GM18867 (cell line): ENCODE measurements around the gene ESR1.
"Not testable (repeated sequence)": the region's sequence is repeated elsewhere in the genome, so short reads cannot be mapped to it uniquely, and the experiment has no call there.

ENCODE experiments used
- ATAC-seq: cut with Tn5 transposase; IDR thresholded peaks from one replicate; pipeline ENCODE4 v1.9.1; 2021; ENCODE audit warnings: mild to moderate bottlenecking, moderate library complexity; ENCODE audit not compliant: unreplicated experiment

The ESR1 gene

DNA sequence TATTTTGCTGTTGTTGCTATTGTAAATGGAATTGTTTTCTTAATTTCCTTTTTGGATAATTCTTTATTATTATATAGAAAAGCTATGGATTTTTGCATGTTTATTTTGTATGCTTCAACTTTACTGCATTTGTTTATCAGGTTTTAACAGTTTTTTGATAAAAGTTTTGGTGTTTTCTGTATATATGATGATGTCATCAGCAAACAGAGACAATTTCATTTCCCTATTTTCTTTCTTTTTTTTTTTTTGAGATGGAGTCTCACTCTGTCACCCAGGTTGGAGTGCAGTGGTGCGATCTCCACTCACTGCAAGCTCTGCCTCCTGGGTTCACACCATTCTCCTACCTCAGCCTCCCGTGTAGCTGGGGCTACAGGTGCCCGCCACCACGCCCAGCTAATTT, 156.9 kb downstream of the ESR1 start:
- ATAC-seq = not testable (repeated sequence)

DNA sequence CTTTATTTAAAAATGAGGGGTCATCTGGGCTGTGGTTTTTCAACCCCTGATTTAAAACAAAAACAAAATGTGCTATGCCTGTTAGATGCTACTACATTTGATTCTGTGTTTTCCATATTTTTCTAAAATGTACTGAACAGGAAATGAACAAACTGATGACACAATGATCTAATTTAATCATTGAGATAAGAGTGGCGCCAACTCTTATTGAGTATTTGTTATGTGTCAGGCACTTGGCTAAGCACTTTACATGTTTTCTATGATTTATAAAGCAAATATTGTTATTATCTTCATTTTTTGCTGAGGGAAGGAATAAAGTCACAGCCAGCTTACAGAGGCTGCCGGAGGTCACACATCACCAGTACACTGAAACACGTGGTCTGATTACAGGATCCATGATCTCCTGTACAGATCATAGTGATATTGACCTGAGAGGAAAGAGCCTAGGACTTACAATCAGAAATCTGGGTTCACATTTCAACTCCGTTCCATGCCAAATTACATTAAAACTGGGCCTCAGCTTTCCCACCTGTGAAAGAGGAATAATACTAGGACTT, 166.7 kb downstream of the ESR1 start:
- no peak for ATAC-seq

- no peak for ATAC-seq
Observed at GRCh38 chr6:151975795-151976194, 168.3 kb downstream of the ESR1 start.

DNA sequence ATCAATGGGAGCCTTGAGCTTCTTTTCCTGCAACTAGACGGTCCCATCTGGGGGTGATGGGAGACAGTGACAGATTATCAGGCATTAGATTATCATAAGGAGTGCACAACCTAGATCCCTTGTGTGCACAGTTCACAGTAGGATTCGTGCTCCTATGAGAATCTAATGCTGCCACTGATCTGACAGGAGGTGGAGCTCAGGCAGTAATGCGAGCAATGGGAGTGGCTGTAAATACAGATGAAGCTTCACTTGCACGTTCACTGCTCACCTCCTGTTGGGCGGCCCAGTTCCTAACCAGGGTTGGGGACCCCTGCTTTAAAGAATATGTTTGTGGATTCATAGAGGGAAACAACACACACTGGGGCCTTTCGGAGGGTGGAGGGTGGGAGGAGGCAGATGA, 180.7 kb downstream of the ESR1 start:
- not testable (repeated sequence) for ATAC-seq

DNA sequence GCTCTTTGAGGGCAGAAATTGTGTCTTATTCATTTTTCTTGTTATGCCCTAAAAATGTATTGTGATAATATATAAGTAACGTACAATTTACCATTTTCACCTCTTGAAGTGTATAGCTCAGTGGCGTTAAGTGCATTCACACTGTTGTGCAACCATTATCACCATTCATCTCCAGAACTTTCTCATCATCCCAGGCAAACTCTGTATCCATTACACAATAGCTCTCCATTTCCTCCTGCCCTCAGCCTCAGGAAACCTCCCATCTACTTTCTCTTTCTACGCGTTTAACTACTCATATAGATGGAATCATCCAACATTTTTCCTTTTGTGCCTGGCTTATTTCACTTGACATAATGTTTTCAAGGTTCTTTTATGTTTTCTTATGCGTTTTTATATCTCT, 184.6 kb downstream of the ESR1 start:
- no peak for ATAC-seq

- ATAC-seq = no peak
Observed at GRCh38 chr6:151993364-151993763, 185.9 kb downstream of the ESR1 start.

DNA sequence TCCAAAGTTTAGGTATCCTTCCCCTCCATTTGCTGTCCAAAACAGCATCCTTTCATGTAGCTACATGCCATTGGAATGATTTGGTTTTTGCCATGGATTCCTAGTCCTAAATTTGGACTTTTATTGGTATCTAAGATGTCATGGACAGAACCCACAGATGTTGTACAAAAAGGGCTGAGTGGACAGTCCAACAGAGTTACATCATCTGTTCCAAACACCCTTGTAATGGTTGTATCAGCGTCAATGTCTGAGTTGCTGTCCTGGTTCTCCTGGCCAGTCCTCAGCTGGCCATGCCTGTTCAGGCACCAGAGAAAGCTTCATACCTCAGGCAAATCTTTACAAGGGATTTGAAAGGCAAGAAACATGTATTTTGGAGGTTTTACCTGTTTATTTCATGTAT, 191.3 kb downstream of the ESR1 start:
- ATAC-seq = no peak

- no peak for ATAC-seq
Observed at GRCh38 chr6:151999194-151999593, 191.7 kb downstream of the ESR1 start.

- ATAC-seq = no peak
Observed at GRCh38 chr6:152001408-152001807, 193.9 kb downstream of the ESR1 start.

DNA sequence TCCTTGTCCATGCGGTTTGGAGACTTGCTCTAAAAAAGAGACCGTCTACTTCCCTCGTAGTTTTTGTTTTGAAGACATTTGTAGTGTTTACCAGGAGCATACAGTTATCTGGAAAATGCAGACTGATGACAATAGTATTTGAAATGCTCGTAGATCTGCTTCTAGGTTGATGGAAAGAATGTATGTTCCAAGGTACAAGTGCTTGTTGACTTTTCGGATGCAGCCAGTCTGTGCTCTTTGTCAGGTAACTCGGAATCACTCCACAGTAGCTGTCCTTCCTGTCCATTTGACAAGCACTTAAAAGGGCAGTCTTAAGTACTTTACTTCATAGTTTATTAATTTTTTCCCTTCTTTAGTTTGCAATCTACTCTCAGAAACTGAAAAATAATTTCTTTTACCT, 194.8 kb downstream of the ESR1 start:
- no peak for ATAC-seq

GRCh38 chr6:152004036-152004566, 196.6 kb downstream of the ESR1 start:
- no peak for ATAC-seq

GRCh38 chr6:152004896-152005295, 197.4 kb downstream of the ESR1 start:
- ATAC-seq = no peak

GRCh38 chr6:152008779-152009178, 201.3 kb downstream of the ESR1 start:
- ATAC-seq = no peak

- no peak for ATAC-seq
Observed at GRCh38 chr6:152012227-152012626, 204.7 kb downstream of the ESR1 start.

DNA sequence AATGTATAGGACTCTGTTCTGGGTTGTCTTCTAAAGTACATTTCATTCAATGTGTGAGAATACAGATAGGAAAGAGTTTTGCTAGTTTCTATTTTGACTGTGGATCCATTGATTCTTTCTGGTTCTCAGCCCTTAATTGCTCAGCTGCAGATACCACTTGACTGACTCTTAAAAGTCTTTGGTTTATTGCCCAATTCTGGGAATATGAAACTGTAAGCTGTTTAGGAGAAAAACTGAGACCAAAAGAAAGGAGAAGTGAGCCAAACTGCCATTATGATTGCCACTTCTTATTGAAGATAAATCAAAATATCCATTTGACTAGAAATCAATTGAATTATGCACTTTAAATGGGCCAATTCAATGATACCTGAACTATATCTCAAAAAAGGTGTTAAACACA, 211.4 kb downstream of the ESR1 start:
- ATAC-seq = no peak

DNA sequence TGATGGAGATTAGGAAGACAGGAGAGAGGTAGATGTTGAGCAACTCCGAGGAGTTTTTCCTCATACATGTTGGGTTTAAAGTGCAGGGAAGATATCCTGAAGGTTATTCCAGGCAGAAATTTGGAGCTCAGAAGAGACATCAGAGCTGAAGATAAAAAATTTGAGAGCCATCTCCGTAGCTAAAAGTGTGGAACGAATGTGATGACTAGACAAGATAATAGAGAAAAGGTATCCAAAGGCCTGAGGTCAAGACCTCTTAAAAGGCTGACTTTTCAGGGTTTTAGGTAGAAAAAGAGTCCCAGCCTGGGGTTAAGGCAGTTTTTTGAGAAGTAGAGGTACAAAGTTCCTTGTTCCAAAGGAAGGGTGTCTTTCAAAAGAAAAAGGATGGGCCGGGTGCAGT, 214.8 kb downstream of the ESR1 start:
- ATAC-seq = no peak

- ATAC-seq = no peak
Observed at GRCh38 chr6:152023613-152024012, 216.1 kb downstream of the ESR1 start.

GRCh38 chr6:152026291-152026690, 218.8 kb downstream of the ESR1 start:
- ATAC-seq = peak; percentile 54

DNA sequence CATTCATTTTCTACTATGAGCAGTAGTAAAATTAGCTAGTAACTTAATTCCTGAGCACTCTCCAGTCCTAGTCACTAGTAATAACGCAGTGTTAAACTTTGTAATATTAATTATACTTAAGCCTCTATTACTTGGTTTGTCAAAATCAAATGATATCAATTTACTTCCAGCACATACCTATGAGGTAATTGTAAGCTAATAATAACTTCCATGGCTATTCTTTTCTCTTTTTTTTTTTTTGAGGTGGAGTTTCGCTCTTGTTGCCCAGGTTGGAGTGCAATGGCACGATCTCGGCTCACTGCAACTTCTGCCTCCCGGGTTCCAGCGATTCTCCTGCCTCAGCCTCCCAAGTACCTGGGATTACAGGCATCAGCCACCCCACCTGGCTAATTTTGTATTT, 219.3 kb downstream of the ESR1 start:
- ATAC-seq = not testable (repeated sequence)

- ATAC-seq = not testable (repeated sequence)
Observed at GRCh38 chr6:152033765-152034164, 226.3 kb downstream of the ESR1 start.

DNA sequence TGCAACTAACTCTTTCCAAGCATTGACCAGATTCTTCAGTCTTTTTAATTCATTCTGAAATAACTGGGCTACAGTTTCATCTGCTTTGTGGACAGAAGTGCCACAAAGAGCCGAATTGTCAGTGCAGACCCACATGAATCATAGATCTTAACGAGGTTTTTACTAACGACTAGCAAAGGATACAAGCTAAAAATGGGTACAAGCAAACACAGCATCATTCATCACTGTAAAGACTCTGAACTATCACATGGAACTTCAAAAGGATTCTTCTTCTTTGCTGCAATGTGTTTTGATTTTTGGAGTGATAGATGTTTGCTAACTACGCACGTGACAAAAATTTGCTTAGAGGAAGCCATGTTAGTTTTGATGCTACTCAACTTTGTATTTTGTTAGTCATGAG, 227.1 kb downstream of the ESR1 start:
- no peak for ATAC-seq

GRCh38 chr6:152046118-152046517, 238.6 kb downstream of the ESR1 start:
- no peak for ATAC-seq

DNA sequence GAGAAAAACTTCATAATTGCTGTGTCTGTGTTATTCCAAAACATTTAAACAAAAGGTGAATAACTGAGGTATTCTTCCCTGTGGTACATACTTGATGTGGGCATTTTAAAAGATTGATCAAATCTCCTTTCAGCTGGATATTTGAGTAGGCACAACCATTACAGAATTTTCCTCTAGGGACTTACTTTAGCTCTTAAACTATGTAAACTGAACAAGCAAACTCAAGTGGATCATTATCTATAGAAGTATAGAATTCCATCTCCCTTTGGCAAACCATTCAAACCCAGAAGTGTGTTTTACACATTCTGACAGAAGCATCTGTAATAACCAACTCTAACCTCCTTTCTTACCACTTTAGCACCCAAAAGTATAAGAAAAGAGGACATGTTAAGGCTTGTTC, 241.4 kb downstream of the ESR1 start:
- ATAC-seq = no peak
